ENCODE measurements around the gene FABP3.

FABP3 gene

DNA sequence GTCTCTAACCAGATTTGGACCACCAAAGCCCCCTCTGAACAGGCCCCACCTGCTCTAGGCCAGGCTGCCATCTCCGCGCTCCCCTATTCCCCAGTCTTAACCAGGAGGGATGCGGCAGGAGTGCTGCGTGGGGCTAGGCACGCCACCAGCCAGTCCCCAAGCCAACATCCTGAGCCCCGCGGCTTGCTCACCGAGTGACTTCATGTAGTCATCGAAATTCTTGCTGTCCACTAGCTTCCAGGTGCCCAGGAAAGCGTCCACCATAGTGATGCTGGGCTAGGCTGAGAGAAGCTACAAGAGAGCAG, 173 bp downstream of the FABP3 start:
- H3K9me3 Mint-ChIP-seq = no peaks in the 10 kb centered on the region
- H3K27me3 Mint-ChIP-seq (ENCODE audit: low read depth, poor library complexity) = peaks cover 7% of the 10 kb centered on the region
- H3K4me1 Mint-ChIP-seq = peaks cover 43% of the 10 kb centered on the region
- no peaks in the 10 kb centered on the region for H3K36me3 Mint-ChIP-seq (ENCODE audit: low read depth)
- H3K4me3 Mint-ChIP-seq = peak overlapping the region; percentile 84
- TF ChIP-seq CTCF (IDR thresholded peaks at IDR 0.05) = no peak
- no peak for DNase-seq
- H3K27ac Mint-ChIP-seq = peak overlapping the region; percentile 43

DNA sequence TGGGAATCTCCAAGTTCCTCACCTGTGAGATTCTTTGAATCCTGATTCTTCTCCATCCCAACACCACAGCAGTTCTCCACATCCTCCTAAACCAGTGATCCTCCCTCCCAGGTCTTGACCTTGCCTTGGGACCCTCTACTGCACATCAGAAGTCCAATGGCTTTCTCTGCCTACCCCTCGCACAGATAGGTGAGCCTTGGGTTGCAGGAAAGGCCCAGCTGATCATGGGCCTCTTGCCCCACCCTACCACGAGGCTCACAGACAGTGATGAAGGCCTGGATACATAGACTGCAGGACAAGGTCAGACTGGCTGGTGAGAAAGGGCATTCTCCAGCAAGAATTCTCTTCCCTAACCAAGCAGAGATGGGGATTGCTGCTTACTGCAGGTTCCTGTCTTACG, 825 bp downstream of the FABP3 start:
- Mint-ChIP-seq H3K4me1 (peaks cover 43% of the 10 kb centered on the region), H3K36me3 (ENCODE audit: low read depth) (no peaks in the 10 kb centered on the region), H3K4me3 (peak overlapping the region; percentile 84), H3K27me3 (ENCODE audit: low read depth, poor library complexity) (peaks cover 7% of the 10 kb centered on the region), H3K9me3 (no peaks in the 10 kb centered on the region), H3K27ac (peak overlapping the region; percentile 43)
- no peak for TF ChIP-seq CTCF (IDR thresholded peaks at IDR 0.05)
- no peak for DNase-seq

GRCh38 chr1:31371121-31371959, 1.5 kb downstream of the FABP3 start:
- Mint-ChIP-seq H3K36me3 (ENCODE audit: low read depth) (no peaks in the 10 kb centered on the region), H3K4me3 (peak overlapping the region; percentile 24), H3K9me3 (no peaks in the 10 kb centered on the region), H3K27me3 (ENCODE audit: low read depth, poor library complexity) (peaks cover 5% of the 10 kb centered on the region), H3K27ac (no peak overlapping the region), H3K4me1 (peaks cover 37% of the 10 kb centered on the region)
- no peak for DNase-seq
- no peak for TF ChIP-seq CTCF (IDR thresholded peaks at IDR 0.05)

DNA sequence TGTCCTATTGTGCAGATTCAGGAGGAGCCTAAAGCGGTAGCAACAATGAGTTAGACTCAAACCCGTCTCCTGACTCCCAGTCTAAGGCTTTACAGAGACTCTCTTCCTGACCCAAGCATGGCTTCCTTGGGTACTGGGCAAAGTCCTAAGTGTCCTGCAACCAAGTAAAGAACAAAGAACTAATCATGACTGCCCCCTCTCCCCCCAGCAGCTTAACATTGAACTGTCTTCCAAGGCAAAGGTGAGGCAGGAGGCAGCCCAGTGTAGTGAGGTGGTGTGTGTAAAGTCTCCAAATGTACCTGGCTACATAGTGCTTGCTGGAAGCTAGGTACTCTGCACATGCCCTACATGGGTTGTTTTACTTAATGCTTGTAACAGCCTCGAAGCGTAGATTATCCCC, 2.3 kb downstream of the FABP3 start:
- no peak overlapping the region for H3K4me3 Mint-ChIP-seq
- TF ChIP-seq CTCF (IDR thresholded peaks at IDR 0.05) = no peak
- peaks cover 35% of the 10 kb centered on the region for H3K4me1 Mint-ChIP-seq
- H3K36me3 Mint-ChIP-seq (ENCODE audit: low read depth) = peaks cover 3% of the 10 kb centered on the region
- H3K27ac Mint-ChIP-seq = no peak overlapping the region
- peaks cover 3% of the 10 kb centered on the region for H3K27me3 Mint-ChIP-seq (ENCODE audit: low read depth, poor library complexity)
- DNase-seq = no peak
- no peaks in the 10 kb centered on the region for H3K9me3 Mint-ChIP-seq

DNA sequence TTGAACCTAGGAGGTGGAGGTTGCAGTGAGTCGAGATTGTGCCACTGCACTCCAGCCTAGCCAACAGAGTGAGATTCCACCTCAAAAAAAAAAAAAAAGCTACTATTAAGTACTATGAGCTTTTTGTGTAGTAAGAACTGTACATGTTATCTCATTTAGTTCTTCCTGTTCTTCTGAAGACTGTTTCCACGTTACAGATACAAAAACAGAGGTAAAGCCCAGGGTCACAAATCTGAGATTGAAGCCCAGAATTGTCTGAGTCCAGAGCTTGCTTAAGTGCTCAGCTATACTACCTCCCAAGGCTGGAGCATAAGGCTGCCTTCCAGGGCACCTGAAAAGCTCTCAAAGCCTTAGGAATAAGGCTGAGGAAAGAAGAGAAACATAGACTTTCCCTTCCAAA, 2.9 kb downstream of the FABP3 start:
- Mint-ChIP-seq H3K27ac (no peak overlapping the region), H3K4me1 (peaks cover 36% of the 10 kb centered on the region), H3K36me3 (ENCODE audit: low read depth) (peaks cover 5% of the 10 kb centered on the region), H3K9me3 (no peaks in the 10 kb centered on the region), H3K27me3 (ENCODE audit: low read depth, poor library complexity) (peaks cover 3% of the 10 kb centered on the region), H3K4me3 (no peak overlapping the region)
- DNase-seq = no peak
- no peak for TF ChIP-seq CTCF (IDR thresholded peaks at IDR 0.05)

DNA sequence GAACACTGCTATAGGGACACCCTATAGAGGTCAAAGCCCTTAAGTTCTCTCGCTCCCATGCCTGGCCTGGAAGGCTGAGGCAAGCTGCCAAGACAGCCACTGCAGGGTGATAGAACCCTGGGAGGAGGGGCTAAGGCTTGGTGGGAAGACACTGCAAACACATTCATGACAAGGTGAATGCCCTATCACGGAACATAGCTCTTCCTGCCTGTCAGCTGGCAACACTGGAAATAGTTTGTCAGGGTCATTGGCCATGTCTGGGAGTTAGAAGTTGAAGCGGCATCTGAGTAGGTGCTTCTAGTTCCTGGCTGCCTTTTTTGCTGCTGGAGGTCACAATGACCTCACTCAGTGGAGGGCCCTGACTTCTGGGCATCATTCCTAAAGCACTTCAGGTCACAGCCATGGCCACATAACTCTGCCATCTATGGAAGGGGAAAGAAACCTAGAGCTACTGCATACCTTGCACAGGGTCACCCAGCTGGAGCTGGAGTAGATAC, 4.2 kb downstream of the FABP3 start:
- peaks cover 41% of the 10 kb centered on the region for H3K4me1 Mint-ChIP-seq
- no peak for DNase-seq
- H3K9me3 Mint-ChIP-seq = no peaks in the 10 kb centered on the region
- no peak overlapping the region for H3K27ac Mint-ChIP-seq
- H3K4me3 Mint-ChIP-seq = no peak overlapping the region
- peaks cover 3% of the 10 kb centered on the region for H3K27me3 Mint-ChIP-seq (ENCODE audit: low read depth, poor library complexity)
- TF ChIP-seq CTCF (IDR thresholded peaks at IDR 0.05) = no peak
- peaks cover 12% of the 10 kb centered on the region for H3K36me3 Mint-ChIP-seq (ENCODE audit: low read depth)

Measured in nephron progenitor cell (in vitro differentiated cells).